ENCODE results near the gene COX10. TPM values are rescaled to one million over a fixed set of nuclear protein-coding genes. Genes with fewer than 3 reads are reported as not detected.
A peak's percentile ranks its signal among the peaks of the same experiment; 100 is the strongest.

The COX10 gene
- total RNA-seq, 4 donors from 2014 or later, result 12.5 to 36.0 (median 24.3) TPM

- Histone ChIP-seq H3K36me3 (peaks cover 0 to 36% (median 0%) of the 10 kb centered on the region in 3 donors), H3K4me1 (peaks cover 0 to 22% (median 8%) of the 10 kb centered on the region in 3 donors), H3K9me3 (no peaks in the 10 kb centered on the region), H3K4me3 (no peak overlapping the region), H3K27ac (no peak overlapping the region), H3K27me3 (no peaks in the 10 kb centered on the region)
- WGBS, 2 donors, result 77 to 81% methylated on average over 2 of the region's 2 CpGs
- no peak for DNase-seq
- TF ChIP-seq POLR2A (IDR thresholded peaks at IDR 0.05), result no peak
- TF ChIP-seq CTCF (IDR thresholded peaks at IDR 0.05), result no peak
- intact Hi-C loops (cut with DNase I), result no loop called here
Measured at GRCh38 chr17:14197057-14197456, 127.8 kb downstream of the COX10 start.

- Histone ChIP-seq H3K4me3 (no peak overlapping the region), H3K4me1 (peaks cover 0 to 22% (median 8%) of the 10 kb centered on the region in 3 donors), H3K36me3 (peaks cover 0 to 32% (median 0%) of the 10 kb centered on the region in 3 donors), H3K9me3 (no peaks in the 10 kb centered on the region), H3K27me3 (no peaks in the 10 kb centered on the region), H3K27ac (no peak overlapping the region)
- 44 to 71% methylated on average over 4 of the region's 4 CpGs for WGBS, 2 donors
- TF ChIP-seq CTCF (IDR thresholded peaks at IDR 0.05), result no peak
- no peak for TF ChIP-seq POLR2A (IDR thresholded peaks at IDR 0.05)
- no peak for DNase-seq
- intact Hi-C loops (cut with DNase I), result no loop called here
Measured at GRCh38 chr17:14197586-14197985, 128.3 kb downstream of the COX10 start.

- no peak for TF ChIP-seq CTCF (IDR thresholded peaks at IDR 0.05)
- TF ChIP-seq POLR2A (IDR thresholded peaks at IDR 0.05), result no peak
- Histone ChIP-seq H3K9me3 (no peaks in the 10 kb centered on the region), H3K27ac (peak overlapping the region in 1 of 4 donors; percentile 1), H3K36me3 (peaks cover 0 to 32% (median 0%) of the 10 kb centered on the region in 3 donors), H3K4me1 (peaks cover 0 to 22% (median 8%) of the 10 kb centered on the region in 3 donors), H3K4me3 (no peak overlapping the region), H3K27me3 (no peaks in the 10 kb centered on the region)
- 78 to 82% methylated on average over 5 to 6 of the region's 6 CpGs for WGBS, 2 donors
- no peak for DNase-seq
- intact Hi-C loops (cut with DNase I), result no loop called here
Measured at GRCh38 chr17:14198013-14198412, 128.7 kb downstream of the COX10 start.

GRCh38 chr17:14198575-14198974 is 129.3 kb downstream of the COX10 start:
- Histone ChIP-seq H3K27ac (peak overlapping the region in 1 of 4 donors; percentile 1), H3K4me3 (no peak overlapping the region), H3K27me3 (no peaks in the 10 kb centered on the region), H3K4me1 (peaks cover 0 to 22% (median 8%) of the 10 kb centered on the region in 3 donors), H3K36me3 (peaks cover 0 to 33% (median 0%) of the 10 kb centered on the region in 3 donors), H3K9me3 (no peaks in the 10 kb centered on the region)
- DNase-seq, result no peak
- intact Hi-C loops (cut with DNase I), result no loop called here
- no peak for TF ChIP-seq POLR2A (IDR thresholded peaks at IDR 0.05)
- TF ChIP-seq CTCF (IDR thresholded peaks at IDR 0.05), result no peak
- 89 to 95% methylated on average over 4 of the region's 4 CpGs for WGBS, 2 donors

- no peak for DNase-seq
- H3K36me3 ChIP-seq, result peaks cover 0 to 43% (median 0%) of the 10 kb centered on the region in 3 donors
- no peak overlapping the region for H3K4me3 ChIP-seq
- H3K9me3 ChIP-seq, result no peaks in the 10 kb centered on the region
- TF ChIP-seq CTCF (IDR thresholded peaks at IDR 0.05) (no peak), POLR2A (IDR thresholded peaks at IDR 0.05) (no peak)
- H3K27me3 ChIP-seq, result no peaks in the 10 kb centered on the region
- intact Hi-C loops (cut with DNase I), result no loop called here
- WGBS, 2 donors, result 73 to 96% methylated on average over 1 to 2 of the region's 5 CpGs
- no peak overlapping the region for H3K27ac ChIP-seq
- peaks cover 0 to 22% (median 8%) of the 10 kb centered on the region in 3 donors for H3K4me1 ChIP-seq
Measured at GRCh38 chr17:14199601-14200000, 130.3 kb downstream of the COX10 start.

Measured in esophagus squamous epithelium (tissue), 5 donors.